HEK293T (cell line): ENCODE data around the gene PTPN4.

ENCODE experiments used
- CTCF ChIA-PET: fragments of 350-600 bp; formaldehyde crosslinking; extraction: SDS; loops from one replicate; lab custom pipeline; 2021; ENCODE audit warnings: antibody characterized with exemption, inconsistent platforms; lab: Yijun Ruan, JAX
- POLR2A ChIA-PET: fragments of 350-600 bp; formaldehyde crosslinking; extraction: SDS; loops from one replicate; lab custom pipeline; 2020; ENCODE audit warnings: antibody characterized with exemption, inconsistent platforms; lab: Yijun Ruan, JAX
- DNase-seq: peaks from one replicate; pipeline ENCODE4 v3.0.0; 2012; ENCODE audit warnings: mixed read lengths; ENCODE audit errors: extremely low spot score
- ARNT ChIP-seq: fragments of 450-650 bp; IDR thresholded peaks from 2 replicates; pipeline ENCODE4 v1.6.1; 2017; ENCODE audit warnings: mild to moderate bottlenecking
- BHLHE40 ChIP-seq: fragments of 450-650 bp; IDR thresholded peaks from 2 replicates; pipeline ENCODE4 v1.6.1; 2016; ENCODE audit warnings: mild to moderate bottlenecking, moderate library complexity, borderline replicate concordance
- CTBP1 ChIP-seq: fragments of 450-650 bp; IDR thresholded peaks from 2 replicates; pipeline ENCODE4 v1.6.1; 2016; ENCODE audit warnings: borderline replicate concordance
- ELF4 ChIP-seq: fragments of 450-650 bp; IDR thresholded peaks from 2 replicates; pipeline ENCODE4 v1.6.1; 2017; ENCODE audit warnings: antibody characterized with exemption
- FOXA1 ChIP-seq: fragments of 450-650 bp; IDR thresholded peaks from 2 replicates; pipeline ENCODE4 v1.6.1; 2016; ENCODE audit warnings: mild to moderate bottlenecking
- FOXK2 ChIP-seq: fragments of 450-650 bp; IDR thresholded peaks from 2 replicates; pipeline ENCODE4 v1.6.1; 2016; ENCODE audit warnings: mild to moderate bottlenecking
- FOXM1 ChIP-seq: fragments of 450-650 bp; IDR thresholded peaks from 2 replicates; pipeline ENCODE4 v1.6.1; 2017; ENCODE audit warnings: mild to moderate bottlenecking, borderline replicate concordance
- HDGF ChIP-seq: fragments of 450-650 bp; IDR thresholded peaks from 2 replicates; pipeline ENCODE4 v1.6.1; 2017; ENCODE audit warnings: antibody characterized with exemption, borderline replicate concordance
- L3MBTL2 ChIP-seq: fragments of 450-650 bp; conservative IDR thresholded peaks from 2 replicates; pipeline ENCODE4 v1.6.1; 2016; ENCODE audit warnings: mild to moderate bottlenecking
- LEF1 ChIP-seq: fragments of 450-650 bp; IDR thresholded peaks from 2 replicates; pipeline ENCODE4 v1.6.1; 2017; ENCODE audit warnings: mild to moderate bottlenecking, borderline replicate concordance
- NFRKB ChIP-seq: fragments of 450-650 bp; IDR thresholded peaks from 2 replicates; pipeline ENCODE4 v1.6.1; 2016; ENCODE audit warnings: mild to moderate bottlenecking, moderate library complexity
- SP1 ChIP-seq: fragments of 450-650 bp; IDR thresholded peaks from 2 replicates; pipeline ENCODE4 v1.6.1; 2017
- SUZ12 ChIP-seq: fragments of 450-650 bp; IDR thresholded peaks from 2 replicates; pipeline ENCODE4 v1.6.1; 2016; ENCODE audit warnings: mild to moderate bottlenecking
- TARDBP ChIP-seq: fragments of 450-650 bp; IDR thresholded peaks from 2 replicates; pipeline ENCODE4 v1.6.1; 2016
- ZNF384 ChIP-seq: fragments of 450-650 bp; IDR thresholded peaks from 2 replicates; pipeline ENCODE4 v1.6.1; 2016
- TF ChIP-seq, protein P1 (sequence below): fragments of 450-650 bp; IDR thresholded peaks from 2 replicates; pipeline ENCODE4 v1.6.1; 2016

PTPN4 gene

DNA sequence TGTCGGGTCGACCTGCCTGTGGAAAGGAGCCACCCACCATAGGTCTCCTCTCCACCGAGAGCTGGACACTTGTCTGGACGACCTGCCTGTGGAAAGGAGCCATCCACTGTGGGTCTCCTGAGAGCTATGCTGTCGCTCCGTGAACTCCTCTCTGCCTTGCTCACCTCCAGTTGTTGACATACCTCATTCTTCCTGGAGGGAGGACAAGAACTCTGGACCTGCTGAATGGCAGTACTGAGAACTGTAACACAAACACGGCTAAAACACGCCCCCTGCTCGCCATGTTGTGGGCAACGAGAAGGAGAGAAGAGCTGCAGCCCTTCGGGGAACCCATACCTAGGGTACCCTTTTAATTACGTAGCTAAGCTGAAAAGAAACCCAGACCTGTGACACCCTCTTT, 77.6 kb downstream of the PTPN4 start:
- POLR2A ChIA-PET: interaction anchor here (1.4 kb wide), 1 partner anchor 78 kb away, joined by 3 read pairs; the partner anchor contains the start of gene PTPN4
- CTCF ChIA-PET: no interaction called here
- TF ChIP-seq CTBP1 (no peak), ZNF384 (no peak), LEF1 (no peak), HDGF (no peak), ARNT (no peak), FOXM1 (no peak), NFRKB (no peak), SUZ12 (no peak), FOXK2 (no peak), L3MBTL2 (no peak), ELF4 (no peak)
- TF ChIP-seq, protein P1, sequence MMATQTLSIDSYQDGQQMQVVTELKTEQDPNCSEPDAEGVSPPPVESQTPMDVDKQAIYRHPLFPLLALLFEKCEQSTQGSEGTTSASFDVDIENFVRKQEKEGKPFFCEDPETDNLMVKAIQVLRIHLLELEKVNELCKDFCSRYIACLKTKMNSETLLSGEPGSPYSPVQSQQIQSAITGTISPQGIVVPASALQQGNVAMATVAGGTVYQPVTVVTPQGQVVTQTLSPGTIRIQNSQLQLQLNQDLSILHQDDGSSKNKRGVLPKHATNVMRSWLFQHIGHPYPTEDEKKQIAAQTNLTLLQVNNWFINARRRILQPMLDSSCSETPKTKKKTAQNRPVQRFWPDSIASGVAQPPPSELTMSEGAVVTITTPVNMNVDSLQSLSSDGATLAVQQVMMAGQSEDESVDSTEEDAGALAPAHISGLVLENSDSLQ: no peak
- DNase-seq: no peak

DNA sequence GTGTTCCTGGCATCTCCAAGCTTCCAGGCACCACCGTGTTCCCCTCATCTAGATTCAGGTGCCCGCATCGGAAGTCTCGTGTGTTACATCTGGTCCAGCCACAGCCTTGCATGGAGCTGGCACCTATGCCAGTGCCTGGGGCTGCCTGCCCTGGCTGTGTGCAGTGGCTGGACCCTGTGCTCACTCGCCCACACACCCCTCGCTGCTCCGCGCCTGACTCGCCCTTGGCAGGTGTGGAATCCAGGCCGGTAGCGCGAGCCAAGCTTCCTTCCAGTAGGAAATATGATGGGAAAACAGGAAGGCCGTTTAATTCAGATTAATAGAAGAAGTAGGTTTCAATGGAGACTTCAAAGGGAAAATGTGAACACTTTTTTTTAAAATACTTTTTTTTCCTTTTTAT, 78.0 kb downstream of the PTPN4 start:
- ChIA-PET CTCF (no interaction called here), POLR2A (interaction anchor here (1.4 kb wide), 1 partner anchor 78 kb away, joined by 3 read pairs; the partner anchor contains the start of gene PTPN4)
- DNase-seq: no peak
- TF ChIP-seq, protein P1: no peak
- TF ChIP-seq SP1: no peak
- no peak for TF ChIP-seq BHLHE40
- TF ChIP-seq TARDBP: no peak
- no peak for TF ChIP-seq FOXA1
- TF ChIP-seq ELF4: no peak
- TF ChIP-seq ZNF384: no peak
- no peak for TF ChIP-seq FOXK2
- TF ChIP-seq CTBP1: no peak
- no peak for TF ChIP-seq SUZ12
- TF ChIP-seq L3MBTL2: no peak
- TF ChIP-seq HDGF: no peak
- TF ChIP-seq NFRKB: no peak

- DNase-seq: no peak
Measured at GRCh38 chr2:119838179-119838578, 78.5 kb downstream of the PTPN4 start.

DNA sequence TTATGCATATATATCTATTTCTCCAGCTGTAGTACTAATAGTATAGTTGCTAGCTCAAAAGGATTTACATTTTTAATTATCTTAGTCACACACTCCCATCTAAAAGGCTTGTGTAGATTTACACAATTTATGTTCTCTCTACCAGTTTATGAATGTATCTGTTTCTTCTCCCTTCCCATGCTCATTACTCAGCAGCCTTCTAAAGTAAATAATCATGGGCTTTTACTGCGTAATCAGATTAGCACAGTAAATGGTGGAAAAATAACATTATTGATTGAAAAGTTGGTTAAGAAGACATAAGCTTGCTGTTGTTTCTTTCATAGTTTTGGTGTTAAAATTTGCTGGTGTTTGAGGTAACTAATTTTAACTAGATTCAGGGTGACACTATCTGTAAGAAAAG, 81.8 kb downstream of the PTPN4 start:
- TF ChIP-seq NFRKB (no peak), ELF4 (no peak), FOXK2 (no peak), L3MBTL2 (no peak), BHLHE40 (no peak), LEF1 (no peak), TARDBP (no peak), FOXM1 (no peak), ZNF384 (no peak), HDGF (no peak), SP1 (no peak)
- TF ChIP-seq, protein P1: no peak
- CTCF ChIA-PET: no interaction called here
- no peak for DNase-seq
- POLR2A ChIA-PET: no interaction called here

More at GRCh38 chr2:119838179-119838578, 78.5 kb downstream of the PTPN4 start:
- ChIA-PET CTCF (interaction anchor here (0.7 kb wide), 1 partner anchor 1264 kb away, joined by 3 read pairs; no protein-coding TSS in a partner anchor), POLR2A (interaction anchor here (1.4 kb wide), 1 partner anchor 79 kb away, joined by 3 read pairs; the partner anchor contains the start of gene PTPN4)
- TF ChIP-seq ZNF384: no peak
- no peak for TF ChIP-seq SP1
- TF ChIP-seq SUZ12: no peak
- TF ChIP-seq FOXK2: no peak
- TF ChIP-seq L3MBTL2: no peak
- TF ChIP-seq BHLHE40: no peak
- no peak for TF ChIP-seq ELF4
- no peak for TF ChIP-seq HDGF
- no peak for TF ChIP-seq CTBP1

- CTCF ChIA-PET: no interaction called here
- TF ChIP-seq NFRKB (no peak), ARNT (no peak), BHLHE40 (no peak), FOXM1 (no peak), ELF4 (no peak)
- TF ChIP-seq, protein P1: peak; percentile 54
- POLR2A ChIA-PET: no interaction called here
- DNase-seq: no peak
Measured at GRCh38 chr2:119846021-119846420, 86.3 kb downstream of the PTPN4 start.
